H1 (cell line): ENCODE results near the gene VPS54. TPM values are rescaled to one million over a fixed set of nuclear protein-coding genes. Genes with fewer than 3 reads are reported as not detected.

Experiments used
- CTCF ChIA-PET: fragments of 300-600 bp; sonication (Branson Sonifier 250); formaldehyde crosslinking; loops from one replicate; lab custom pipeline; 2021; ENCODE audit not compliant: partially characterized antibody; lab: Charles Lee
- POLR2A ChIA-PET: fragments of 300-600 bp; sonication (Branson Sonifier 250); formaldehyde crosslinking; loops from one replicate; lab custom pipeline; 2021; ENCODE audit warnings: inconsistent platforms; ENCODE audit not compliant: partially characterized antibody; lab: Charles Lee
- DNase-seq, 2 experiments: peaks; one replicate each; pipeline versions ENCODE4 v3.0.0 to v3.0.0-alpha.2; 2010 to 2022; ENCODE audit warnings: low spot score in 2 of 2, low read depth in 1 of 2, mixed read lengths in 1 of 2
- FAIRE-seq: peaks from 2 replicates; lab custom pipeline; 2011; peaks lifted over from hg19 to GRCh38; lab: Jason Lieb, UNC
- H2AFZ ChIP-seq: 2 replicates; pipeline ENCODE4 v1.8.1; 2012; ENCODE audit warnings: low read length, inconsistent platforms
- H2AK5ac ChIP-seq: 2 replicates; pipeline ENCODE4 v1.6.1; 2013; ENCODE audit warnings: low read depth, low read length
- H2BK120ac ChIP-seq: replicated peaks from 2 replicates; pipeline ENCODE3; 2013; ENCODE audit warnings: low read depth, low read length, inconsistent platforms
- H2BK12ac ChIP-seq: 2 replicates; pipeline ENCODE4 v1.6.1; 2013; ENCODE audit warnings: low read depth, low read length
- H2BK15ac ChIP-seq: 2 replicates; pipeline ENCODE4 v1.6.1; 2013; ENCODE audit warnings: low read length
- H2BK20ac ChIP-seq: 2 replicates; pipeline ENCODE4 v1.6.1; 2013; ENCODE audit warnings: low read length
- H2BK5ac ChIP-seq: 2 replicates; pipeline ENCODE4 v1.6.1; 2013; ENCODE audit warnings: low read depth, low read length
- H3K14ac ChIP-seq: 2 replicates; pipeline ENCODE4 v1.6.1; 2013; ENCODE audit warnings: inconsistent platforms; ENCODE audit not compliant: insufficient read length
- H3K18ac ChIP-seq: 2 replicates; pipeline ENCODE4 v1.6.1; 2013; ENCODE audit warnings: low read length; ENCODE audit errors: extremely low read depth
- H3K23ac ChIP-seq: 2 replicates; pipeline ENCODE4 v1.6.1; 2013; ENCODE audit warnings: inconsistent platforms; ENCODE audit not compliant: insufficient read length
- H3K23me2 ChIP-seq: 2 replicates; pipeline ENCODE4 v1.6.1; 2013; ENCODE audit warnings: low read depth, low read length
- H3K27ac ChIP-seq: 2 replicates; pipeline ENCODE4 v1.6.1; 2011; ENCODE audit warnings: low read depth, low read length, inconsistent platforms
- H3K27me3 ChIP-seq, 4 experiments: replicated peaks in 1 of 4; 1 replicate in 1 of 4; 2 replicates in 3 of 4; pipeline versions ENCODE4 v1.6.1 to v1.8.1; 2011 to 2013; ENCODE audit warnings: low read length in 3 of 4, mild to moderate bottlenecking in 3 of 4, inconsistent platforms in 2 of 4, mixed read lengths in 2 of 4, moderate library complexity in 1 of 4; ENCODE audit not compliant: control insufficient read depth in 3 of 4, insufficient read depth in 3 of 4; ENCODE audit errors: extremely low read depth in 1 of 4
- H3K36me3 ChIP-seq, 4 experiments: 2 replicates each; pipeline versions ENCODE4 v1.6.1 to v1.8.1; 2011 to 2013; ENCODE audit warnings: mild to moderate bottlenecking in 4 of 4, low read length in 3 of 4, moderate library complexity in 2 of 4, control low read depth in 1 of 4, inconsistent platforms in 1 of 4; ENCODE audit not compliant: insufficient read depth in 4 of 4, control insufficient read depth in 2 of 4
- H3K4ac ChIP-seq: replicated peaks from 2 replicates; pipeline ENCODE3; 2013; ENCODE audit warnings: low read length, low read depth, mixed read lengths, inconsistent platforms; ENCODE audit not compliant: insufficient read length
- H3K4me1 ChIP-seq, 4 experiments: replicated peaks in 1 of 4; 1 replicate in 1 of 4; 2 replicates in 3 of 4; pipeline versions ENCODE4 v1.6.1 to v1.8.1; 2011 to 2013; ENCODE audit warnings: low read length in 3 of 4, inconsistent platforms in 2 of 4, mixed read lengths in 1 of 4; ENCODE audit not compliant: insufficient read depth in 4 of 4, control insufficient read depth in 3 of 4
- H3K4me2 ChIP-seq, 2 experiments: 2 replicates each; pipeline versions ENCODE4 v1.6.1 to v1.8.1; 2011 to 2013; ENCODE audit warnings: low read depth in 2 of 2, low read length in 2 of 2, control low read depth in 1 of 2, inconsistent platforms in 1 of 2, mild to moderate bottlenecking in 1 of 2; ENCODE audit not compliant: insufficient read depth in 1 of 2
- H3K4me3 ChIP-seq, 4 experiments: fragments of 200-600, 300-600 bp in 1 of 4; sonication (generic), shearing (Covaris generic), sonication (Bioruptor Twin) in 1 of 4; 2 replicates each; pipeline versions ENCODE4 v1.5.1 to v1.8.1; 2011 to 2016; ENCODE audit warnings: low read length in 4 of 4, low read depth in 3 of 4, control low read depth in 2 of 4, inconsistent platforms in 2 of 4, mild to moderate bottlenecking in 2 of 4, mixed read lengths in 1 of 4, moderate library complexity in 1 of 4; ENCODE audit not compliant: insufficient read depth in 2 of 4; ENCODE audit errors: extremely low read depth in 1 of 4
- H3K56ac ChIP-seq: replicated peaks from 2 replicates; pipeline ENCODE3; 2013; ENCODE audit warnings: low read depth, mild to moderate bottlenecking, mixed read lengths, low read length, inconsistent platforms; ENCODE audit not compliant: insufficient read length
- H3K79me1 ChIP-seq: 2 replicates; pipeline ENCODE4 v1.6.1; 2013; ENCODE audit warnings: low read depth, low read length, control low read depth
- H3K79me2 ChIP-seq, 2 experiments: 2 replicates each; pipeline versions ENCODE4 v1.6.1 to v1.8.1; 2012 to 2013; ENCODE audit warnings: low read length in 2 of 2, mild to moderate bottlenecking in 2 of 2, inconsistent platforms in 1 of 2; ENCODE audit not compliant: insufficient read depth in 2 of 2, control insufficient read depth in 1 of 2
- H3K9ac ChIP-seq, 4 experiments: replicated peaks in 1 of 4; 1 replicate in 1 of 4; 2 replicates in 3 of 4; pipeline versions ENCODE4 v1.6.1 to v1.8.1; 2011 to 2013; ENCODE audit warnings: low read depth in 3 of 4, low read length in 3 of 4, control low read depth in 2 of 4, mild to moderate bottlenecking in 2 of 4, moderate library complexity in 2 of 4, inconsistent platforms in 1 of 4; ENCODE audit errors: extremely low read depth in 1 of 4
- H3K9me3 ChIP-seq, 2 experiments: 2 replicates each; pipeline versions ENCODE4 v1.6.1 to v1.8.1; 2012 to 2013; ENCODE audit warnings: mild to moderate bottlenecking in 2 of 2, moderate library complexity in 2 of 2, control low read depth in 1 of 2, inconsistent platforms in 1 of 2, low read depth in 1 of 2, low read length in 1 of 2, mixed read lengths in 1 of 2; ENCODE audit not compliant: insufficient read depth in 2 of 2
- H4K20me1 ChIP-seq, 2 experiments: replicated peaks in 1 of 2; 2 replicates each; pipeline versions ENCODE3 to v1.8.1; 2011 to 2013; ENCODE audit warnings: inconsistent platforms in 2 of 2, low read length in 2 of 2, mild to moderate bottlenecking in 1 of 2; ENCODE audit not compliant: insufficient read depth in 2 of 2, control insufficient read depth in 1 of 2
- H4K5ac ChIP-seq: 2 replicates; pipeline ENCODE4 v1.6.1; 2013; ENCODE audit warnings: low read length, low read depth, mixed read lengths, inconsistent platforms; ENCODE audit not compliant: insufficient read length
- H4K8ac ChIP-seq: 2 replicates; pipeline ENCODE4 v1.8.0; 2013; ENCODE audit warnings: mild to moderate bottlenecking, moderate library complexity, low read length, inconsistent platforms; ENCODE audit not compliant: insufficient read depth; ENCODE audit errors: extremely low read depth
- H4K91ac ChIP-seq: replicated peaks from 2 replicates; pipeline ENCODE3; 2013; ENCODE audit warnings: low read length, mixed read lengths, inconsistent platforms; ENCODE audit not compliant: insufficient read length
- BCL11A ChIP-seq, 2 experiments: IDR thresholded peaks; one replicate each; pipeline ENCODE4 v1.6.1; 2011; ENCODE audit warnings: low read depth in 2 of 2, low read length in 2 of 2, mild to moderate bottlenecking in 2 of 2
- PHF8 ChIP-seq: fragments of 200-600 bp; sonication (generic); conservative IDR thresholded peaks from 2 replicates; pipeline ENCODE4 v1.7.1; 2012; ENCODE audit warnings: low read depth, mild to moderate bottlenecking, inconsistent platforms, low read length, moderate library complexity
- POLR2A ChIP-seq, 2 experiments: IDR thresholded peaks; 1 replicate in 1 of 2; 2 replicates in 1 of 2; pipeline ENCODE4 v1.6.1; 2011; ENCODE audit warnings: low read depth in 2 of 2, low read length in 2 of 2, mild to moderate bottlenecking in 2 of 2; ENCODE audit errors: control extremely low read depth in 1 of 2
- SIX5 ChIP-seq: IDR thresholded peaks from 2 replicates; pipeline ENCODE4 v1.6.1; 2011; ENCODE audit warnings: mild to moderate bottlenecking, low read depth, low read length
- SP2 ChIP-seq: IDR thresholded peaks from 2 replicates; pipeline ENCODE4 v1.6.1; 2012; ENCODE audit warnings: mild to moderate bottlenecking, low read length, inconsistent platforms
- TCF12 ChIP-seq: IDR thresholded peaks from 2 replicates; pipeline ENCODE4 v1.6.1; 2011; ENCODE audit warnings: low read depth, mild to moderate bottlenecking, low read length
- TEAD4 ChIP-seq: IDR thresholded peaks from 2 replicates; pipeline ENCODE4 v1.6.1; 2012; ENCODE audit warnings: low read depth, low read length, inconsistent platforms, mixed read lengths
- WGBS, 2 experiments: shearing (Covaris generic) in 1 of 2; methylation state at CpG; one replicate each; pipeline versions ENCODE4 v1.1.6 to v1.1.7; 2013 to 2015; ENCODE audit warnings: low lambda C conversion rate in 2 of 2, mixed read lengths in 2 of 2, inconsistent platforms in 1 of 2, low coverage in 1 of 2, missing lambda C conversion rate in 1 of 2; ENCODE audit not compliant: insufficient replicate concordance in 2 of 2, insufficient coverage in 1 of 2, insufficient read length in 1 of 2; ENCODE audit errors: extremely low coverage in 1 of 2, missing lambda C conversion rate in 1 of 2; 5-methylcytosine and 5-hydroxymethylcytosine counted together
- polyA plus RNA-seq, 7 experiments: library from polyadenylated mRNA; depleted of rRNA in 3 of 7; stranded (reverse) in 5 of 7; unstranded in 2 of 7; fragments of >200 nt in 5 of 7; fragments of 200-250 nt in 2 of 7; gene quantifications; 1 replicate in 5 of 7; 2 replicates in 1 of 7; 4 replicates in 1 of 7; pipeline versions ENCODE4 v1.2.1 to v1.2.3, GENCODE V29; 2011 to 2013; ENCODE audit warnings: missing spikeins in 2 of 7, mixed read lengths in 2 of 7
- total RNA-seq: library from RNA; stranded (reverse); fragmentation: NEBNext Ultra II Directional; extraction: Animal tissue kit (Norgen Biotek cat#: 25700); gene quantifications from 2 replicates; pipeline ENCODE4 v1.2.1, GENCODE V29; 2021

The VPS54 gene
- total and polyA plus RNA-seq, 2 of the 8 experiments (the other 6 are each of a cell fraction or from before 2014, with no cell fraction given), result 3.6 to 13.2 TPM

GRCh38 chr2:63894167-63894566, 125.1 kb downstream of the VPS54 start:
- Histone ChIP-seq H3K4ac (no peak overlapping the region), H4K8ac (no peak overlapping the region), H2BK20ac (no peak overlapping the region), H2AFZ (no peak overlapping the region), H3K9me3 (no peaks in the 10 kb centered on the region), H3K14ac (no peak overlapping the region), H3K9ac (no peak overlapping the region), H3K27me3 (no peaks in the 10 kb centered on the region), H3K4me3 (no peak overlapping the region), H3K36me3 (peaks cover 4 to 69% (median 32%) of the 10 kb centered on the region in 4 experiments), H2BK15ac (no peak overlapping the region), H2BK120ac (no peak overlapping the region), H2BK12ac (no peak overlapping the region), H4K91ac (no peak overlapping the region), H3K79me2 (no peaks in the 10 kb centered on the region), H2AK5ac (no peak overlapping the region), H3K23ac (no peak overlapping the region), H3K4me1 (no peaks in the 10 kb centered on the region), H3K56ac (no peak overlapping the region), H3K23me2 (no peaks in the 10 kb centered on the region), H3K79me1 (no peaks in the 10 kb centered on the region), H3K4me2 (no peak overlapping the region), H4K5ac (no peak overlapping the region), H2BK5ac (no peak overlapping the region), H3K27ac (no peak overlapping the region), H3K18ac (no peak overlapping the region)
- 87% methylated on average over 1 of the region's 1 CpG; no CpG with 5 or more reads in 1 of the 2 experiments for WGBS, 2 experiments
- ChIA-PET POLR2A (interaction anchor here (1.4 to 2.2 kb wide), 2 partner anchors 11 to 50 kb away, joined by 3 to 8 read pairs; no protein-coding TSS in a partner anchor), CTCF (no interaction called here)
- no peak for DNase-seq
- TF ChIP-seq PHF8 (no peak), TEAD4 (no peak), BCL11A (IDR thresholded peaks at IDR 0.05; ENCODE audit: low read depth in 2 of 2, low read length in 2 of 2) (no peak), POLR2A (IDR thresholded peaks at IDR 0.05; ENCODE audit: control extremely low read depth in 1 of 2, low read depth in 2 of 2, low read length in 2 of 2) (peak in 1 of 2 experiments; percentile 36; a peak in 2 of 3 replicates), SIX5 (no peak), TCF12 (no peak), SP2 (no peak)
- TF ChIP-seq, all 59 proteins: peak for 1
- H4K20me1 ChIP-seq, result no peaks in the 10 kb centered on the region
- FAIRE-seq, result no peak
